GF-D8 (cell line): ENCODE measurements around the gene PXYLP1.

Experiments used
- DNase-seq: peaks from one replicate; lab custom pipeline; 2025; lab: John Stamatoyannopoulos, UW

PXYLP1 gene

DNA sequence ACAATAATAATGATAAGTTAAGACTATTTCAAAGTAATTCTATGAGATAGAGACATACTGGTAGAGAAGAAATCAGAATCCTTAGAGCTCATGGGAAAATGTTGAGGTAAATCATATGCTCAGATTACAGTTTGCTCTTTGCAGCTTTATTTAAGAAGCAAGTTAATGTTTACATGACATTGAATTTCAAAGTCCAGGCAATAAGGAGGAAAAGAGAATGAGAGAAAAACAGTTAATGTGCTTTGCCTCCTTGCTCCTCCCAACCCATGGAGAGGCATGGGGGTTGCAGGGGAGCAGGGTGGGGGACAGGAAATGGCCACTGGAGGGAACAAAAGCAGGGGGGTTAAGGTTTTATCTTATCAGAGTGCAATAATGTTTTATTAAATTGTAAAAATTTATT, 94.5 kb downstream of the PXYLP1 start:
- DNase-seq = no peak

DNA sequence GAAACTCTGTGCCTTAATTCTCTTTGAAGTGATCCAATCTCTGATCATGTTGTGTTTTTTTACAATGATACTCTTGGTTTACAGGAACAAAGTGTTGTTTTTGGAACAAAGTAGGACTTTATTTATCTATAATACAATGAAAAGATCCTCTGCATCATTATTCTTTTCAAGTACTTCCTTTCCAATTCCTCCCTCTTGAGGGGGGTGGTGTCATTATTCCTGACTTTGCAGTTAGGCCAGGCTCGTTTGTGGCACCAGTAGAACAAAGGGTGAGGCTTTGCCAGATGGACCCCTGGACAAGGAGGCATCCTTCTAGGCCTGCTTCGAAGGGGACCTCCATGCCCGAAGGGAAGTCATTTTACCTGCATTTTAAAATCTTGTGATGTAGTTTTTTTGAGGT, 95.0 kb downstream of the PXYLP1 start:
- no peak for DNase-seq

DNA sequence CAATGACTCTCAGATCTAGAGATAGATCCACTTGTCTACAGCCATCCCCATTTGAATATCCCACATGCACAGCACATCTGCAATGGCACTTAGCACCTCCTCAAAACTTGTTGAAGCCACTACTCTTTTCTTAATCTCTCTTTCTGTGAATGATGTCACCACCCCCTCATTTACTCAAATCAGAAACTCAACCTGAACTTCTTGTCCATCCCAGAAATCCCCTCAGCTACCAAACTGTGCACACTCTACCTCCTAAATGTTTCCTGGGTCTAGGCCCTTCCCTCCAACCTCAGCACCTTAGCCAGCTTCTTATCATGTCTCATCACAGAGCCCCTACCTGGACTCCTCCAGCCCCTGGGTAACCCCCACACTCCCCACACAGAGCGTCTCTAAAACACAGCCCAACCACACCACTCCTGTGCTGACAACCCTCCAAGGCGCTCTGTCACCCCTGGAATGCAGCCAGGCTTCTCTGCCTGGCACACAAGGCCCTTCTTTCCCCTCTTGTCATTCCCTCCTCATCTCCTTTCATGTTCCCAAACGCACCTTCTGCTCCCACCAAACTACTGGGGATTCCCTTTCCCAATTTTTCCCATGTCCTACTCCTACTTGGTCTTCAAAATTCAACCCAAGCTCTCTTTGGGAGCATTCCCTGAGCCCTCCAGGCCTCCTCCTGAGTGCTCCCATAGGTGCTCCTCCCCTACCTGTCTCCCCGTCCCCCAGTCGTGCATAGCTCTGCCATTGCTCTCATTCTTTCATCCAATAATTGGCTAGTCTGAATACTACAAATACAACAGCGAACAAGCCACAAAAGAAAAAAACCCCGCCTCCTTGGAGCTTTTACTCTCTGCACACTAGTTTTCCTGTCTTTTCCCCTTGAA, 96.9 kb downstream of the PXYLP1 start:
- no peak for DNase-seq

DNA sequence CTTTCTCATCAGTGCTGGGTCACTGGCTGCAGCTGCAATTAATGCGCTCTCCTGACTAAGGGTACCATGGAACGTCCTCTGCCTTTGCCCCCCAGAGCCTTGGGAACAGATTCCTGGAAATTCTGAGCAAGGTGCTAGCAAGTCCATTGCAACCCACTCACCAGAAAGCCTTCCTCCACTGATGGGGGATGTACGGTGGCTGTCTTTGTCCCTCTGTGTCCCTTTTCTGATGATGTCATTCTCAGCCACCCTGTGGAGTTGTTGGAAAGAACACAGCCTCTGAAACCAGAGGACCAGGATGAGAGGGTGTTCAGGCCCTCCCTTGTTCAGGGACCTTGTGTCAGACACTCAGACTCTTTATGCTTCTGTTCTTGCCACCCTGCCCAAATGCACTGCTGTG, 98.6 kb downstream of the PXYLP1 start:
- no peak for DNase-seq

DNA sequence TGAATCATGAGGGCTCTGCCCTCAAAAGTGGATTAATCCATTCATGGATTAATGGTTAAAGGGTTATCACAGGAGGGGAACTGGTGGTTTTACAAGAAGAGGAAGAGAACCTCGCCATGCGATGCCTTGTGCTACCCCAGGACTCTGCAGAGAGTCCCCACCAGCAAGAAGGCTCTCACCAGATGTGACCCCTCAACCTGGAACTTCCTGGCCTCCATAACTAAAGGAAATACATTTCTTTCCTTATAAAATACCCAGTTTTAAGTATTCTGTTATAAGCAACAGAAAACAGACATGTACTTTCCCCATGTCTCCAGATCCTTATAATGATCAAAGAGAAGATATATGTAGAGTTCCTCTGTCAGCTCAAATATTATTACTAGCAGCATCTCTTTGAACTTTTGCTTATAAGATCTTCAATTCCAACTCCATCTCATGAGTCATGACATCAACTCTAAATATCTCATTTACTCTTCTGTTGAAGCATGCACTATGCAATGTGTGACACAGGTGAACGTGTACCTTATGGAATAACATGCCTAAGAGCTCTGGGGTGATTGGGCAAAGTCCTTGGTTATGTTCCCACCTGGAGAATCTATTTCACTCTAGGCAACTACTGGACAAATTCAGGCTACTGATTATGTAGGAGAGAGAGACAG, 99.2 kb downstream of the PXYLP1 start:
- DNase-seq = no peak

DNA sequence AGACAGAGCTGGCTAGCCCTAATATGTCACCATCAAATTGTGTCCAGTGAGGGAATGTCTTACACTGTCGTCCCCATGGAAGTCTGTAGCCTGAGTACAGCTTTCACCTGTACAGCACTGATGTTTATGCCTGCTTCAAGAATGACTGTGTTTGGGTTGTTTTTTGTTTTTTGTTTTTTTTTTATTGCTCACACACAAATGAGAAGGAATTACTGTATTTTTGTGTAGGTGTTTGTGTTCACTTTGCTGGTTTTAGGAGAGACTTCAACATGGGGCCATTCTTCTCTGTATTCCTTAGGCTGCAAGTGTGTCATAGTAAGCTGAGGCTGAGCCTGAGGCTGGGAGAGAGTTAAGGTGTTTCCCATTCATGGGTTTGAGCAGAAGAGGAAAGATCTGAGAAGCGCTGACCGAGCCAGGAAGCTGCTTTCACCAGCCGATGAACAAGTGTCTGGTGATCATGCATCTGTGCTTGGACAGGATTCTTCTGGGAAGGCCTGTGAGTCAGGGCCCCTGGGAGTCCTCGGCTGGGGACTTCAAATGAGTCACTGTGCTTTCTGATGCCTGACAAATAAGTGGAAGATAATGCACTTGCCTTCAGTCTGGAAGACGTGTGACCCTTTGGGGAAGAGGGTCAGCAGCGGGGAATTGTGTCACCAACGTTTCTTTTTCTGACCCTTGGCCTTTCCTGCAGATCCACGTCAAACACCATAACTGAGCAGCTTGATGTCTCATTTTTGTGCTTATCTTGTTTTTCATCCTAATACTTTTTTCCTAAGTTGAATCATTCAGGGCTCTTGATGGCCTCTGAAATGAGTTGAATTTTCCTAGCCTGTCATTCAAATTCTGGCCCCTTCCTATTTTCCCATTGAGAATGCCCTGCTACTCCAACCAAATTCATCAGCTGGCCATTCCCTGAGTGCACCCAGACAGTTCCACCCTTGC, 100.0 kb downstream of the PXYLP1 start:
- DNase-seq = no peak

DNA sequence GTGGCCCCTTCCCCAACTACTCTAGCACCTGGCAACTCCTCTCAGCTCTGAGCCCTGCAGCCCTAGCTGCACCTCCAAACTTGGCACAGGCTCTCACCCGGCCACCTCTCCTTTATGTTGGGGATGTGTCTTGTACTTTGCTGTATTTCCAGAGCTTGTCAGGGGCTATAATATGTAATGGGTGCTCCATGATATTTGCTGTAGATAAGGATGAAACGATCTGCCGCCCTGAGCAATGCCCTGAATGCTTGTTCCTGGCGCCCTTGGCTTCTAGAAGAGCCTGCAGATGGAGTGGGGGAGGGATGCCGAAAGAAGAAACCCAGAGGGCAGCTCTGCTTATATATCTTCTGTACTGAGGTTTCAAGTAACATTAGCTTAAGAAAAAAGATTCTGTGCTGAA, 100.8 kb downstream of the PXYLP1 start:
- no peak for DNase-seq

DNA sequence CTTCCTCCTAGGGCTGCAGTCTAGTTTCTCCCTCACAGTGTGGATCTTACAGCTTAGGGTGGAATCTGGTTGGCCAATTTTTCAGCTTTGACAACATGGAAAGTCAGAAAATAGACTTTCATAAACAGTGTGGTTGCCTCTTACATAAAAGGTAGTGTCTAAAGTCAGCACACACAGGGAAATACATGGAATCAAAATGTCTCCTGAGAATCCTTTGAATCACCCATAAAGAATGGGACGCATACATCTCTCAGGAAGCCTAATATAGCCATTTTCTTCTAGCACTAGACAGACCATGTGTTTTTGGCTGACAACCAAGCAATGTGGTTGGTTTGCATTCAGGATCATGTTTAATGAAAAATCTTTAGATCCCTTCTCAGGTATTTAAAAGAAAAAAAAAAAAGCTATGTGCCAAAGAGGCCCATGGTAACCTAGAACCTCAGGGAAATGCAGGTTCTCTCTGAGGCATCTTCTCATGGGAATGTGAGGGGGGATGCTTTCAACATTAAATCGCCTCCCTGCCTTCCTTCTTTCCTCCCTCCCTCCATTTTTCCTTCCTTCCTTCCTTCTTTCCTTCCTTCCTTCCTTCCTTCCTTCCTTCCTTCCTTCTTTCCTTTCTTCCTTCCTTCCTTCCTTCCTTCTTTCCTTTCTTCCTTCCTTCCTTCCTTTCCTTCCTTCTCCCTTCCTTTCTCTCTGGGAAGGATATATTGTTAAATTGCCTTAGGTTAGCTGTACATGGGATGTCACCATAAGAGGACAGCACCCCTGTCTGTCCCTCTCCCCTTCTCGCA, 102.4 kb downstream of the PXYLP1 start:
- no peak for DNase-seq

DNA sequence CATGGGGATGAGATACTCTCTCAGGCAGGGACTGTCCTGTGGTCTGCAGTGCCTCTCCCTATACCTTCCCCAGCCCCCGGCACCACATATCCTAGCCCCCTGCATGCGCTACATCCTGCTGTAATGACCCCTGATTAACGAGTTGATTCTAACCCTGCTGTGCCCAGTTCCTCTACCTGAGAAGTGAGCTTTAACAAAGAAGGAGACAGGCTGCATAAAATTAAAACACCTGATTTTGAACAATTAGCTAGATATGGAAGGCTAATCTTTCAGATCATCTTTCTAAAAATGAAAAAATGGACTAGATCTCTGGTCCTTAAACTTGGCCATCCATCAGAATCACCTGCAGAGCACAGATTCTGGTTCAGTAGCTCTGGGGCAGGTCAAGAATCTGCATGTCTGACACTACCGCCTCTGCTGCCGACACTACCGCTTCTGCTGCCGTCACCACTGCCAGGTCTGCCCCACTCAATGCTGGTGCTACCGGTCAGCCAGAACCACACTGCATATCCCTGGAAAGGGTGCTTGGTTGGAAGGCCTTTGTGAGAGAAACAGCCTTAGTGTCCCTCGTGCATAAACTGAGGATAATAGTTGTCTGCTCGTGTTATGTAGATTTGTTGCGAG, 103.1 kb downstream of the PXYLP1 start:
- DNase-seq = no peak

DNA sequence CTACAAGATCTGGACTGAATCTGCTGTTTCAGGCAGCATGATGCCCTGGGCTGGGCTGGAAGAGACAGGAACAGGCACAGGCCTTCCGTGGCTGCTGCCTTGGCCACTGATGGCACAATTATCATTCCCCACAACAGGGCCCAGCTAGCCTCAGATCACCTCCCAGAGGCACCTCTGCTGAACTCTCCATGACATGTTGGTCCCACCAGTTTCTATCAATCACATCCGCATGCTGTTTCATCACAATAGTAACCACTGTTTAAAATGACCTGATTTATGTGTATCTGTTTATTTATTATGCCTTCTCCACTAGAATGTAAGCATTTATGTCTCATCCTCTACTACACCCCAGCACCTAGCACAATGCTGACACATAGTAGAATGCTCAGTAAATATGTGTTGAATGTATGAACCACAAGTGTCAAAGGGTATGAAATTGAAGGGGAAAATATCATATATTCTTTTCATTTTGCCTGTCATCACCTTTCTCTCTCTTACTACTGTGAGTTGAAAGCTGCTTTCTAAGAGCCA, 104.0 kb downstream of the PXYLP1 start:
- DNase-seq = no peak

DNA sequence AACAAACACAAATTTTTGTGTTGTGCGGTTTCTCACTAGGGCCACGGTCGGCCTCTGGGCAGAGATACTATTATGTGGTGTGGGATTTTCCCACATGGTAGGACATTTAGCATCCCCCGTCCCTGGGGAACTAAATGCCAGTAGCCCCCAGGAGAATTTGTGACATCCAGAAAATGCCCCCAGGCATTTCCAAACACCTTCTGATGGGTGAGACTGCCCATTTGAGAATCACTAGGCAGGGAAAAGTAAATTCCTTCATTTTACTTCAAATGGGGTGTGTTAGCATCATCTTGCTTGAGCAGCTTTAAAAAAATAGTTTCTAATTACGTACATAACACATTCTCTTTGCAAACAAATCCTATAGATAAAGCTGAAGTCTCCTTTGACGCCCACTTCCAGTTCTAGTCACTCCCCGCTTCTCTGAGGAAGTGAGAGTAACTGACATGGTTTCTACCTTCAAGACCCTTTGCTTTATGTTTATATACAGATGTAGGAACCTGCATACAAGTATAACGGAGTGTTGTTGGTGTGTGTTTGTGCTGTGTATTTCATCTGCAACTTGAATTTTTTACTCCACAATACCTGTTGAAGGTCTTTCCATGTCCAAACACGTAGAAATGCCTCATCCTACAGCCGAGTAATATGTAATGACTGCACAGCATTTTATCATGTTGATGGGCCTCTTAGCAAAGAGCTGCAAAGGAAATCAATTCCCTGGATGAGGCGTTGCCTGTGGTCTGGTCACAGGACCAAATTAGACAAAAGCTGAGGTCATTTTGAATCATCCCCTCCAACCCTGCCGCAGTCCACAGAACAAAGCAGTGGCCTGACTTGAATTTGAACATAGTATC, 105.3 kb downstream of the PXYLP1 start:
- no peak for DNase-seq

DNA sequence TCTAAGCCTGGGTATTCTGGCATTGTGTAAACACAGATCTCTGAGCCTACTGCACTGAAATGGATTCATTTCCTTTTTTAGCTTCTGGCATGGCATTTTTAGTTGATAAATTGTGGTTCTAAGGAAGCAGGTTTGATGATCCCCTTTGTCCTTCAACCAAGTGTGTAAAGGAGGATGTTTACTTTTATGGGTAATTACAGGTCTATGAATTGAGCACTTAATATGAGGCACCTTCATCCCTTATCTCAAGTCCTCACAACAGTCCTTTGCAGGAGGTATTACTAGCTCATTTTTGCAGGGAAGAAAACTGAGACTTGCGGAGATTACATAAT, 105.9 kb downstream of the PXYLP1 start:
- no peak for DNase-seq

DNA sequence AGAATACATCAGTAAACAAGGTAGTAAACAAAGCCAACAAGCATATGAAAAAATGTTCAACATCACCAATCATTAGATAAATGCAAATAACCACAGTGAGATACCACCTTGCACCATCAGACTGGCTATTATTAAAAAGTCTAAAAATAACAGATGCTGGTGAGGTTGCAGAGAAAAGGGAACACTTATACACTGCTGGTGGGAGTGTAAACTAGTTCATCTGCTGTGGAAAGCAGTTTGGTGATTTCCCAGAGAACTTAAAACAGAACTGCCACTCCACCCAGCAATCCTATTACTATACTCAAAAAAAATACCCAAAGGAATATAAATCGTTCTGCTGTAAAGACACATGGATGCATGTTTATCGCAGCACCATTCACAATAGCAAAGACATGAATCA, 106.4 kb downstream of the PXYLP1 start:
- DNase-seq = no peak

DNA sequence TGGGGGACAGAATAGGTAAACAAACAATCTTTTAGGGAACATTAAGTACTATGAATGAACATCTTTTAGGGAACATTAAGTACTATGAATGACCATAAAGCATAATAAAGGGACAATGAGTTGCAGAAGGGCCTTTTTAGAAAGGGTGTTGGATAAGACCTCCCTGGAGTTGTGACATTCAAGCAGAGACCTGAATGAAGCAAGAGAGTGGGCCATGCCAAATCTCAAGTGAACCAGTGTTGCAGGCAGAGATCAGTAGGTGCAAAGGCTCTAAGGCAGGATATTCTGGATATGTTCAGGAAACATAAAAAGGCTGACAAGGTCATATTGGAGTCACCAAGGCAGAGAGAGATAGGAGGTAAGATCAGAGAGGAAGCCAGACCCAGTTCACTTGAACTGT, 107.3 kb downstream of the PXYLP1 start:
- DNase-seq = no peak

DNA sequence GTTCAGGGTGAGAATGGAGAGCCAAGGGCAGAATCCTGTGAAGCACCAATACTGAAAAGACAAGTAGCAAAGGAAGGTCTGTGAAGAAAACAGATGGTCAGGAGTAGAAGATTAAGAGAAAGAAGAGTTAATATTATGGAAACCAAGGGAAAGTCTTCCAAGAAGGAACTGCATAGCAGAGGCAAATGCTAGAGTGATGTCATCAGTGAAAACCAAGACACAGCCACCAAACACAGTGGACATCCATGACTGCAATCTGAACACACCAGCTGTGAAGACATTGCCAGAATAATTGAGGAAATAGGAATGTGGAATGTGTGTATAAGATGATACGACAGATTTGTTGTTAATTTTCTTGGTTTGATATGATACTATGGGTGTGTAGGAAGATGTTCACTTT, 109.9 kb downstream of the PXYLP1 start:
- no peak for DNase-seq

DNA sequence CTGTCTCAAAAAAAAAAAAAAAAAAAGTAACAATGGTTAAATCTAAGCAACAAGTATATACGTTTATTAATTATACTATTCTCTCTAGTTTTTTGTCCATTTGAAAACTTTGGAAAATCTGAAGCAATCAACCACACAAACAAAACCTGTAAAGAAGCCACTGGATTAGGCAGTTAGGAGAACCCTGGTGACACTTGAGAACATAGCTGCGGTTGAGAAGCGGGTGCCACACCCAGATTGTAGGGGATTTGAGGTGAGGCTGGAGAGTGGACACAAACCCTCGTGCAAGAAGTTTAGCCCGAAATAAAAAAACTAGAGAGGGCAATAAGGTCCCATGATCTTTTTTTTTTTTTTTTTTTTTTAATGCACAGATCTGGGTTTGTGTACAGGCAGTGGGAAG, 110.8 kb downstream of the PXYLP1 start:
- no peak for DNase-seq

DNA sequence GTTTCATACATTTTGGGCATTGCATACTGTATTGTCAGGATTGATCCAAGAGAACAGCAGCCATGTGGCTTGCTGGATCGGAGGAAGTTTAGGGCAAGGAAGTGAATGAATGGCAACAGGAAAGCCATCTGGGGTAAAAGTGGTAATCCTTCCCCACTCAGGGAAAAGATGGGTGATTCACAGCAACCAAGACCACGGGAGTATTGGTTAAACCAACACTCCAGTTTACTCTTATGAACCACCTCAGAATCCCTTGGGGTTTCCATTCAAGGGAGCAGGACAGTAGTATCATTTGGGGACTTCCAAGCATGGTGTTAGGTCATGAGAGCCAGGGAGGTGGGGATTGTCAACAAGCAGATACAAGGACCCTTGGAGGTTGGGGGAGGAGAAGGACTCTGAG, 111.5 kb downstream of the PXYLP1 start:
- no peak for DNase-seq

DNA sequence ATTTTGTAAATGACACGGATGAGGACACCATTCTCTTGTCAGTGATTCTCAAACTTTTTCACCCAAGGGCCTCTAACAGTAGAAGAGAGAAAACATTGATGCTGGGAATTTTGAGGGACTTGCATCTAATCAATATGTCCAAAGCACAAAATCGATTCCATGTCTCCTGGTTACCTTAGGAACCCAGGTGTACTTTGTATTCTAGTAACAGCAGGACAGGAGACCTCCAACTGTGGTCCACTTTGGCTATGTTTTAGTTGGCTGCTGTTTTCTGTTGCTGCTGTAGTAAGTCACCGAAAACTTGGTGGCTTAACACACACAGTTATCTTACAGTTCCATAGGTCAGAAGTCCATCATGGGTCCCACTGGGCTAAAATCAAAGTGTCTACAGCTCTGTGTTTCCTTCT, 112.2 kb downstream of the PXYLP1 start:
- DNase-seq = no peak
